Measurements from ENCODE around the gene PRKG1.
"Not testable (repeated sequence)": the region's sequence is repeated elsewhere in the genome, so short reads cannot be mapped to it uniquely, and the experiment has no call there.

PRKG1 gene

GRCh38 chr10:51421853-51422252 lies 347.6 kb downstream of the PRKG1 start:
- Mint-ChIP-seq H3K4me1 (peaks cover 2% of the 10 kb centered on the region), H3K9me3 (no peaks in the 10 kb centered on the region), H3K27ac (no peak overlapping the region), H3K4me3 (no peak overlapping the region), H3K36me3 (no peaks in the 10 kb centered on the region), H3K27me3 (no peaks in the 10 kb centered on the region)
- no peak for ATAC-seq (ENCODE audit: low read depth)
- no peak for DNase-seq (ENCODE audit: low spot score in 2 of 2)

GRCh38 chr10:51422311-51423120 lies 348.2 kb downstream of the PRKG1 start:
- peaks cover 2% of the 10 kb centered on the region for H3K4me1 Mint-ChIP-seq
- H3K9me3 Mint-ChIP-seq: no peaks in the 10 kb centered on the region
- H3K4me3 Mint-ChIP-seq: no peak overlapping the region
- no peaks in the 10 kb centered on the region for H3K36me3 Mint-ChIP-seq
- no peak for ATAC-seq (ENCODE audit: low read depth)
- DNase-seq (ENCODE audit: low spot score in 2 of 2): no peak
- H3K27me3 Mint-ChIP-seq: no peaks in the 10 kb centered on the region
- no peak overlapping the region for H3K27ac Mint-ChIP-seq

DNA sequence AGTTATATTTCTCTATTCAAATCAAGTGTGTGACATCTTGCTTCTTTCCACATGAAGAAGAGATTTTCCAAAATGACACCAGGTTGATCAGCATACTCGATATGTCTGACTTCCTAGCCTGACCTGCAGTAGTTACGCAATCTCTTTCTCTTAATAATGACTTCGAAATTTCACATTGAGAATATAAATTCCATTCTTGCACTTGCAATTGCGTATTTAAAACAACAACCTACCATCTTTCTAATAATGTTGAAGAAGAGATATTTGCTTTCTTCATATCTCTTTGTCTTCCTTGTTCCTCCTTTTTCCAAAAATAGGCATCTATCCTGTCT lies 348.8 kb downstream of the PRKG1 start:
- peaks cover 2% of the 10 kb centered on the region for H3K4me1 Mint-ChIP-seq
- no peak overlapping the region for H3K4me3 Mint-ChIP-seq
- no peaks in the 10 kb centered on the region for H3K9me3 Mint-ChIP-seq
- no peaks in the 10 kb centered on the region for H3K36me3 Mint-ChIP-seq
- H3K27ac Mint-ChIP-seq: no peak overlapping the region
- DNase-seq (ENCODE audit: low spot score in 2 of 2): no peak
- H3K27me3 Mint-ChIP-seq: no peaks in the 10 kb centered on the region
- no peak for ATAC-seq (ENCODE audit: low read depth)

DNA sequence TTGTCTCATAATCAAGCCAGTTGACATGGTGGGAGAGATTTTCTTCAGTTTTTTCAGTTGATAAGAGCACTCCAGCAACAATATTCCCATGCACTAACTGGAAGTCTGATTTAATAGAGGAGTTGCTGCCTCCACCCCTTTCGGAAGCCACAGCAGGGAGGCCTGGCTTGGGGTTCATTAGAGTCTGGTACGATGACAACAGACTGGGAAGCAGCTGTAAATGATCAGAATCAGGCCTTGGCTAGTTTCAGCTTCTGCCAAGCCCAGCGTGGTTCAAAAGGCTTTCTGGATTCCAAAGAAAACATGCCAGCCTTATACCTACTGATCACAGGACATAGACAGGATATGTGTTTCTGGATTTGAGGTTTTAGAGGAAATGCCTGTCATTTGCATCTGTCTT lies 351.1 kb downstream of the PRKG1 start:
- Mint-ChIP-seq H3K4me3 (no peak overlapping the region), H3K36me3 (no peaks in the 10 kb centered on the region), H3K9me3 (peaks cover 3% of the 10 kb centered on the region), H3K27ac (no peak overlapping the region), H3K4me1 (peaks cover 2% of the 10 kb centered on the region), H3K27me3 (no peaks in the 10 kb centered on the region)
- DNase-seq (ENCODE audit: low spot score in 2 of 2) (no peak), ATAC-seq (ENCODE audit: low read depth) (no peak)

GRCh38 chr10:51427758-51428157 lies 353.5 kb downstream of the PRKG1 start:
- DNase-seq (ENCODE audit: low spot score in 2 of 2): no peak
- Mint-ChIP-seq H3K4me1 (no peaks in the 10 kb centered on the region), H3K4me3 (no peak overlapping the region), H3K9me3 (peaks cover 4% of the 10 kb centered on the region), H3K36me3 (no peaks in the 10 kb centered on the region), H3K27me3 (no peaks in the 10 kb centered on the region), H3K27ac (no peak overlapping the region)
- no peak for ATAC-seq (ENCODE audit: low read depth)

DNA sequence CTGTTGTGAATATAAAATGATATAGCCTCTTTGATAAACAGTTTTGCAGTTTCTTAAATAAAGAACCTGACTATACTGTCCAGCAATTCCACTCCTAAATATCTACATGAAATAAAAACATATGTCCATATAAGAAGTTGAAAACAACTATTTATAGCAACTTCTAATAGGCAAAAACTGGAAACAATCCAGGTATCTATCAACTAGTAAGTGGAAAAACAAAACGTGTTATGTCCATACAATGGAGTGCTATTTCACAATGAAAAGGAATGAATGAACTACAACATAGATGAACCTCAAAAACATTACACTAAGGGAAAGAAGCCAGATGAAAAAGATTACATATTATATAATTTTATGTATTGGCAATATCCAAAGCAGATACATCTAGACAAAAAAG lies 356.2 kb downstream of the PRKG1 start:
- DNase-seq (ENCODE audit: low spot score in 2 of 2): no peak
- H3K4me1 Mint-ChIP-seq: no peaks in the 10 kb centered on the region
- H3K27me3 Mint-ChIP-seq: no peaks in the 10 kb centered on the region
- H3K27ac Mint-ChIP-seq: no peak overlapping the region
- no peaks in the 10 kb centered on the region for H3K36me3 Mint-ChIP-seq
- H3K9me3 Mint-ChIP-seq: peaks cover 4% of the 10 kb centered on the region
- H3K4me3 Mint-ChIP-seq: no peak overlapping the region
- no peak for ATAC-seq (ENCODE audit: low read depth)

DNA sequence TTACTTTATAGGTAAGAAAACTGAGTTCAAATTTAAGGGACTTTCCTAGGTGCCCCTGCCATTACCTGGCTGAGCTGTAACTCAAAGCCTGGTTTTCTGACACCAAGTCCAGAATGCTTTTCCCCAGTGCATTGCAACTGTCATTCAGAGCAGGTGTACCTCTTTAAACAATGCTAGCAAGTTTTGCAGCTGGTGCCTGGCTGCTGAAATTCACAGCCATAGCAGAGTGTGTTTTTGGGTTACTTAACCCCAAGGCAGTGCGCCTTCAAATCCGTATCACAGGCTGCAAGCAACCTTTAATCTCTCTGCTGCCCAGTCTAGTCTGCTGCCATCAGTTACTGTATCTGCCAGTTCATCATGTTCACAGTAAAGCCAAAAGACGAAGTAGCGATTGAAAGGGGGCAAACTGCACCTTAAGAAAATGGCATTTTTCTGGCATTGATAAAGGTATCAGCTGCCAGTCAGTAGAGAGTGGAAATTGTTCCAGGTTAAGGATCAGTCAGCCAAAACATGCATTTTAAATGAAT lies 359.7 kb downstream of the PRKG1 start:
- DNase-seq (ENCODE audit: low spot score in 2 of 2): no peak
- no peak for ATAC-seq (ENCODE audit: low read depth)
- no peak overlapping the region for H3K4me3 Mint-ChIP-seq
- H3K9me3 Mint-ChIP-seq: peaks cover 4% of the 10 kb centered on the region
- no peak overlapping the region for H3K27ac Mint-ChIP-seq
- no peaks in the 10 kb centered on the region for H3K27me3 Mint-ChIP-seq
- H3K4me1 Mint-ChIP-seq: no peaks in the 10 kb centered on the region
- H3K36me3 Mint-ChIP-seq: no peaks in the 10 kb centered on the region

- Mint-ChIP-seq H3K27ac (no peak overlapping the region), H3K36me3 (no peaks in the 10 kb centered on the region), H3K27me3 (no peaks in the 10 kb centered on the region), H3K9me3 (peaks cover 1% of the 10 kb centered on the region), H3K4me1 (no peaks in the 10 kb centered on the region), H3K4me3 (no peak overlapping the region)
- no peak for ATAC-seq (ENCODE audit: low read depth)
- DNase-seq (ENCODE audit: low spot score in 2 of 2): no peak
Observed at GRCh38 chr10:51436805-51437204, 362.5 kb downstream of the PRKG1 start.

DNA sequence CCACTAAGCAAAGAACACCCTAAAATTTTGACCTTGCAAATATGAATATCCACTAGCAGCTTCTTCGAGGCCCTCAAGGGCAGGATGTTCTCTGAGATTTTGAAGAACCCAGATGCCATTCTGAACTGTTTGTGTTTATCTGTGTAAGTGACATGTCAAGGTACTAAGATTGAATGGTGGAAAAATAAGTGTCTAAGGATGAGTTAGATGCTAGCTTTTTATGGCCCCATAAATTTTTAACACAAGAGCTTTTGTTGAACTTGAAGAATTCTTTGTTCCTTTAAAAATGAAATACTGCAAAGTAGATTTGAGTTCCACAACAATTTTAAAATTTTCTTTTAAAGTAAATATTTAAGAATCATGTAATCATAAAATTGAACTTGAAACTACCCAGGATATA lies 365.4 kb downstream of the PRKG1 start:
- ATAC-seq (ENCODE audit: low read depth) (no peak), DNase-seq (ENCODE audit: low spot score in 2 of 2) (no peak)
- Mint-ChIP-seq H3K9me3 (no peaks in the 10 kb centered on the region), H3K27ac (no peak overlapping the region), H3K36me3 (no peaks in the 10 kb centered on the region), H3K4me3 (no peak overlapping the region), H3K4me1 (no peaks in the 10 kb centered on the region), H3K27me3 (no peaks in the 10 kb centered on the region)

DNA sequence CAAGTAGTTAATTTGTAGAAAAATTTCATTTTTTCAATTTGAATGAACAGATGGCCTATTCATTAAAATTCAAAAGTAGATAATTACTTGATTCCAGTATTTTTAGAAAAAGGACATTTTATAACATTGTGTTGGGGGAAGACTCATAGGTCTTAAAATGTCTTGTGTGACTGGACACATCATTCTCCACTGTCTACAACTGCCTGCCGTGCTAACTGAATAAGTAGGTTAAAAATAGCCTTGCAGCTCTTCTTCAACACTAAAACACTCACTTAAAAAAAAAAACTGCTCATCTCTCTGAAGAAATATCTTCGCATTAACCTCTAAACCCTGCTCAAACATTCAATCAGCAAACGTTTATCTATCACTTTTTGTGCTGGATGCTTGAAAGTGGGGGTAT lies 371.3 kb downstream of the PRKG1 start:
- H3K9me3 Mint-ChIP-seq: no peaks in the 10 kb centered on the region
- H3K27me3 Mint-ChIP-seq: no peaks in the 10 kb centered on the region
- ATAC-seq (ENCODE audit: low read depth) (no peak), DNase-seq (ENCODE audit: low spot score in 2 of 2) (no peak)
- H3K4me3 Mint-ChIP-seq: no peak overlapping the region
- H3K4me1 Mint-ChIP-seq: no peaks in the 10 kb centered on the region
- H3K27ac Mint-ChIP-seq: no peak overlapping the region
- H3K36me3 Mint-ChIP-seq: no peaks in the 10 kb centered on the region

DNA sequence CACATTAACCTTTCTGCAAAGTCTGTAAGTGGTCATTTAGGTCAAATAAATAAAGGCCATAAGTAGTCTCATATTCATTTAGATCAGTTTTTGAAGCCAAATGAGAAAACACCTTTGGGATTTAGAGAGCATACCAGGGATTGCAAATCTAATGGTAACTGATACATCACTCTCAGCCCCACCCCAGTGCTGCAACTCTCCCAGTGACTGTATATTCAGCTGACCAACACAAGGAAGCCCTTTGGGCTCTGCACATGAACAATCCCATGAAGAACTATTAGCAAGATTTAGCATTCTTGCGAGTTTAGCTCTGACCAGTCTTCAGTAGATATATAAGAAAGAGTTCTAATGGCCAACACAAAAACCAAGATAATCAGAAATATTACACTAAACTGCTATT lies 372.8 kb downstream of the PRKG1 start:
- Mint-ChIP-seq H3K27ac (no peak overlapping the region), H3K4me1 (no peaks in the 10 kb centered on the region), H3K36me3 (no peaks in the 10 kb centered on the region), H3K9me3 (peaks cover 1% of the 10 kb centered on the region), H3K4me3 (no peak overlapping the region), H3K27me3 (no peaks in the 10 kb centered on the region)
- no peak for ATAC-seq (ENCODE audit: low read depth)
- DNase-seq (ENCODE audit: low spot score in 2 of 2): no peak

DNA sequence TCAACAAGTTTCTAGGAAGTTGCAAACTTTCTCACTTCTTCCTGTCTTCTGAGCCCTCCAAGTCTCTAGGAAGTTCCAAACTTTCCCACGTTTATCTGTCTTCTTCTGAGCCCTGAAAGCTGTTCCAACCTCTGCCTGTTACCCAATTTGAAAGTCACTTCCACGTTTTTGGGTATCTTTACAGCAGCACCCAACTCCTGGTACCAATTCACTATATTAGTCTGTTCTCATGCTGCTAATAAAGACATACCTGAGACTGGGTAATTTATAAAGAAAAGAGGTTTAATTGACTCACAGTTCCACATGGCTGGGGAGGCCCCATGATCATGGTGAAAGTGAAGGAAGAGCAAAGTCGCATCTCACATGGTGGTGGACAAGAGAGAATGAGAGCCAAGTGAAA lies 381.5 kb downstream of the PRKG1 start:
- not testable (repeated sequence) for H3K4me3 Mint-ChIP-seq; H3K36me3 Mint-ChIP-seq; H3K9me3 Mint-ChIP-seq; H3K27me3 Mint-ChIP-seq; H3K27ac Mint-ChIP-seq; DNase-seq (ENCODE audit: low spot score in 2 of 2); H3K4me1 Mint-ChIP-seq; ATAC-seq (ENCODE audit: low read depth)

GRCh38 chr10:51459476-51459875 lies 385.2 kb downstream of the PRKG1 start:
- Mint-ChIP-seq H3K9me3 (peaks cover 6% of the 10 kb centered on the region), H3K4me3 (no peak overlapping the region), H3K36me3 (no peaks in the 10 kb centered on the region), H3K4me1 (no peaks in the 10 kb centered on the region), H3K27me3 (no peaks in the 10 kb centered on the region), H3K27ac (no peak overlapping the region)
- DNase-seq (ENCODE audit: low spot score in 2 of 2) (no peak), ATAC-seq (ENCODE audit: low read depth) (no peak)

DNA sequence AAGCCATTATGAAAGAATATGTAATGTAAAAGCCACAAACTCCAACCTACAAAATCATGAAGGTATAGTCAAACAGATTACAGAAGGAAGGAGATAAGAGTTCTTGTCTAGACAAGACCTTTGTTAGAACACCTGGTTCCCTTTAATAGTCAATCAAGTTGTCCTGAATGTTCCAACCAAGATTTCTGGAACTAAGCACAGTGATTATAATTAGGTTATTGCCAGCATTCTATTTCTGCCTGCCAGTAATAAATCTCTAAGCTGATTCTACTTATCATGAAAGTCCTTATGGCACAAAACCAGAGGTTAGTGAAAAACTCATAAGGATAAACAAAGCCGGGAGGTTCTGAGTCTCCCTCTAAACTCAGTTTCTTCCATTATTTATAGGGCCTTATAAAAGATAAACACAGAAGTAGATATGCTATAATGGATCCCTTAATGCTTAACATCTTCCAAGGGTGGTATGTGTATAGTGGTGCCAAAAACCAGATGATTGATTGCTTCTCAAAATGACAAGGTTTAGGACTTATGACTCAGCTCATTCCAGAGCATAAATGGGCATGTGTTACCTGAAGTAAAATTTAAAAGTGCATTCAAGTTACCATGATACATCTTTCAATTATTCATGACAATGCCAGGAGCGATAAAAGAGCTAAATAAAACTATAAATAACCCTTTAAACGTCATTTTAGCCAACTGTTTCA lies 387.9 kb downstream of the PRKG1 start:
- Mint-ChIP-seq H3K27ac (no peak overlapping the region), H3K9me3 (no peaks in the 10 kb centered on the region), H3K4me3 (no peak overlapping the region), H3K4me1 (no peaks in the 10 kb centered on the region), H3K27me3 (no peaks in the 10 kb centered on the region), H3K36me3 (no peaks in the 10 kb centered on the region)
- DNase-seq (ENCODE audit: low spot score in 2 of 2): no peak
- ATAC-seq (ENCODE audit: low read depth): no peak

DNA sequence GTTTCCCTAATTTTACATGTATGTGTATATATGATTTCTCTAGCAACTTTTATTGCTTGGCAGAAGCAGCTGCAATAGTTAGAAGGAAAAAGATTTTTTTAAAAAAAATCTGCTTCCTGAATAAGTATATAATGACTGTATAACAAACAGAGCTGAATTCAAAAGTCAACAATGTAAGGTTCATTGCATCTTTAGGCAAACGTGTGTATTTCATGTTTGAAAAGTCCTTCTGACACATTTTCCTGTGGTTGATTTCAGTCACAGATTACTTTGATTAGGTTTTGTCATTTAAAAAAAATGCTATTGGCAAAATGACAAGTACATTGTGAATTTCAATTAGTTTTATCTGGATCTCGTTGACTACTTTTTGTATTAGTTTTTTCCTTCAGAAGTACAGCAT lies 394.1 kb downstream of the PRKG1 start:
- Mint-ChIP-seq H3K4me1 (no peaks in the 10 kb centered on the region), H3K27me3 (no peaks in the 10 kb centered on the region), H3K27ac (no peak overlapping the region), H3K36me3 (no peaks in the 10 kb centered on the region), H3K9me3 (no peaks in the 10 kb centered on the region), H3K4me3 (no peak overlapping the region)
- DNase-seq (ENCODE audit: low spot score in 2 of 2): no peak
- ATAC-seq (ENCODE audit: low read depth): no peak
